ENCODE data around the gene RAP1A.
"Not testable (repeated sequence)": the region's sequence is repeated elsewhere in the genome, so short reads cannot be mapped to it uniquely, and the experiment has no call there.

RAP1A gene

DNA sequence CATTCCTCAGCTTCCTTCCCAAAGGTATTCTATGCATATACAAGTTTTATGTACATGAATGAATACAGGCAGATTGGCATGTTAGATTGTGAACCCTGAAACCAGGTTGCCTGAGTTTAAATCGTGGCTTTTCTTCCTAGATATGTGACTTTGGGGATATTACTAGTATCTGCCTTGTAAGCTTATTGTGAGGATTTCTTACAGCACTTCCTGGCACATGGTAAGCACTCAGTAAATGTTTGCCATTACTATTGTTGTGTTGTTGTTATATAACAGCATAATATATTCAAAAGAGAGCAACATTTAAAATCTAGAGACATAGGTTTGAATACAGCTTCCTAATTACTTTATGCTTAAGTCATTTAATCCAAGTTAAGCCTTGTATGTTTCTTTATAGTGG lies 45.1 kb downstream of the RAP1A start:
- DNase-seq (ENCODE audit: low read depth in 1 of 2, low spot score in 1 of 2) = no peak

DNA sequence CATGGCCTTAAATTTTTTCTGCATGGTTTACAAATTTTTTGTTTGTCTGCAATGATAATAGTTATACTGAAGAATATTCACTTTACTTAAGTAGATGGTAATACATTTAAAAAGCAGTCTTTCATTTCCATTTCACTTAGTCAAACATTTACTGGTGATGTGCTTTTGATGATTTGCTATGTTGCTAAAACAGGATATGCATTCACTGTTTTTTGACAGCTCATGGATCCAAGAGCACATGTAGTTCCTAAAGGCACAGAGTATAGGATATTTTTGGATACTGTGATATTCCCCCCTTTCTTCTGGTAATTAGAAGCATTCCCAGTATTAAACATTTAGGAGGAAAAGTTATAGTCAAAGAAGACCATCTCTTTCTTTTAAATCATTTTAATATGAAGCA lies 45.9 kb downstream of the RAP1A start:
- no peak for DNase-seq (ENCODE audit: low read depth in 1 of 2, low spot score in 1 of 2)

DNA sequence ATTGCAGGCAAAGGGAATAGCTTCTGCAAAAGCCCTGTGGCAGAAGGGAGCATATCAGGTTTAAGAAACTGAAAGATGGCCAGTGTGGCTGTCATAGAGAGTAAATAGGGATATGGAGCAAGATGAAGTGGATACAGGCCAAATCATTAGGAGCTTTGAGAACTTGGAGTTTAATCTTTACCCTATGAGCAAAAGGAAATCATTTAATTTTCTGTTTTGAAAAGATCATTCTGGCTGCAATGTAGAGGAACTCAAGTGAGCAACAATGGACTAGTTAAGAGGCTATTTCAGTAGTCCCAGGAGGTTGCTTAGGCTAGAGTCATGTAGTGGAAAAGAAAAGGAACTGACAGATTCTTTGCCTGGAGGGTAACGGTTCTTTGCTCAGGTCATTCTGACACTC lies 47.2 kb downstream of the RAP1A start:
- DNase-seq (ENCODE audit: low read depth in 1 of 2, low spot score in 1 of 2) = no peak

DNA sequence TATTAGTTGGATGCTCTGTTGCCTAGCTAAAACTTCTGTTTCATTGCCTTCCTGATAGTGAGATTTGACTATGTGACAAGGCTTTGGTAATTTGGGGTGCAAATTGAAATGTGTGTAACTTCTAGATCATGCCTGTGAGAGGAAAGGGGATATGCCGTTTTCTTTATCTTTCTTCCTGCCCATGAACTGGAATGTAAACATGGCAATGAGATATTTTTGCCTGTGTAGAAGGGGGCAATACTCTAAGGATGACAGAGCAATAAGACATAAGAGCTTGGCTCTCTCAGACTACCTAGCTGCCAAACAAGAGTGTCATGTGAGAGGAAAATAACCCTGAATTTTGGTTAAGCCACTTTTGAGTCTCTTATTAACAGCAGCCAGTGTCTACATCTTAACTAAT lies 49.7 kb downstream of the RAP1A start:
- no peak for DNase-seq (ENCODE audit: low read depth in 1 of 2, low spot score in 1 of 2)

DNA sequence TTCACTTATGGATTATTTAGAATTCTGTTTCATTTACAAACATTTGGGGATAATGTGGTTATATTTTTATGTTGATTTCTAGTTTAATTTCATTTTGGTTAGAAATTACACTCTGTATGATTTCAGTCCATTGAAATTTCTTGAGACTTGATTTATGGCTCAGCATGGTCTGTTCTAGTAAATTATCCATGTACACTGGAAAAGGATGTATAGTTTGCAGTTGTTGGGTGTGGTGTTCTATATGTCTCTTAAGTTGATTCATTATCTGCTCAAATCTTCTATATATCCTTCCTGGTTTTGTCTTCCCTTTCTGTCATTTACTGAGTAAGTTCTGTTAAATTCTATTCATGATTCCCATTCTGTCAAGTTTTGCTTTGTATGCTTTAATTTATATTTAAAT lies 52.3 kb downstream of the RAP1A start:
- DNase-seq (ENCODE audit: low read depth in 1 of 2, low spot score in 1 of 2) = no peak

DNA sequence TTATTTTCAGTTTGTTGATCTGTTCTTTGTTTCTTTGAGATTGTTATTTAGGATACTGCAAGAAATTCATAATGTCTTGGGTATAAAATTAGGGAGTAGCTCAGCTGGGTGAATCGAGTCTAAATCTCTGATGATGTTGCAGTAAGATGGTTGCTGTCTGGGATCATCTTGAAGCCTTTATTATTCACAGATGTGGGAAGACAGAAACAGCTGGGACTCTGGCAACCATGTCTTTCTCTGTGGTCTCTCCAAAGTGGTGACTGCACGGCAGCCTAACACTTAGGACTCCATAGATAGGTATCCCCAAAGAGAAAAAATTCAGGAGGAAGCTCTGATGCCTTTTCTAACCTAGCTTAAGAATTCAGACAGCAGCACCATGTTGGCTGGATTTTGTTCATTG lies 52.7 kb downstream of the RAP1A start:
- no peak for DNase-seq (ENCODE audit: low read depth in 1 of 2, low spot score in 1 of 2)

DNA sequence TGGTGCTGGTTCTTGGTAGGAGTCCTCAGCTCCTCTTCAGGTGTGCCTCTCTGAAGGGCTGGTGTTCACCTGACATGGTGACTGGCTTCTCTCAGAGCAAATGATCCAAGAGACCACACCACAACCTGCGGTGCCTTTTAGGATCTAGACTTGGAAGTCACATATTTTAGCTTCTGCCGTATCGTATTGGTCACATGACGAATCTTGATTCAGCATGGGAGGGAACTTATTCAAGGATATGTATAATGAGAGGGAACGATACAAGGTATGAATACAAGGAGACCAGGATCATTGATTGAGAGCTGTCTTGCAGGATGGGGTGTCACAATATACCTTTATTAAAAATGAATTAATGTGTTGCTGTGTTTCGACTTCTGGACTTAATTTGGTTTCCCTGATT lies 58.0 kb downstream of the RAP1A start:
- DNase-seq (ENCODE audit: low read depth in 1 of 2, low spot score in 1 of 2) = no peak

DNA sequence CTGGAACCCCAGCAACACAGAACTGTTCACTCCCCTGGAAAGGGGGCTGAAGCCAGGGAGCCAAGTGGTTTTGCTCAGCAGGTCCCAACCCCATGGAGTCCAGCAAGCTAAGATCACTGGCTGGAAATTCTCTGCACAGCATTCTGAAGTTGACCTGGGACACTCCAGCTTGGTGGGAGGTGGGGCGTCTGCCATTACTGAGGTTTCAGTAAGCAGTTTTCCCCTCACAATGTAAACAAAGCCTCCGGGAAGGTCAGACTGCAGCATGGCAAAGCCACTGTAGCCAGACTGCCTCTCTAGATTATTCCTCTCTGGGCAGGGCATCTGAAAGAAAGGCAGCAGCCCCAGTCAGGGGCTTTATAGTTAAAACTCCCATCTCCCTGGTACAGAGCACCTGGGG lies 60.0 kb downstream of the RAP1A start:
- DNase-seq (ENCODE audit: low read depth in 1 of 2, low spot score in 1 of 2) = no peak

DNA sequence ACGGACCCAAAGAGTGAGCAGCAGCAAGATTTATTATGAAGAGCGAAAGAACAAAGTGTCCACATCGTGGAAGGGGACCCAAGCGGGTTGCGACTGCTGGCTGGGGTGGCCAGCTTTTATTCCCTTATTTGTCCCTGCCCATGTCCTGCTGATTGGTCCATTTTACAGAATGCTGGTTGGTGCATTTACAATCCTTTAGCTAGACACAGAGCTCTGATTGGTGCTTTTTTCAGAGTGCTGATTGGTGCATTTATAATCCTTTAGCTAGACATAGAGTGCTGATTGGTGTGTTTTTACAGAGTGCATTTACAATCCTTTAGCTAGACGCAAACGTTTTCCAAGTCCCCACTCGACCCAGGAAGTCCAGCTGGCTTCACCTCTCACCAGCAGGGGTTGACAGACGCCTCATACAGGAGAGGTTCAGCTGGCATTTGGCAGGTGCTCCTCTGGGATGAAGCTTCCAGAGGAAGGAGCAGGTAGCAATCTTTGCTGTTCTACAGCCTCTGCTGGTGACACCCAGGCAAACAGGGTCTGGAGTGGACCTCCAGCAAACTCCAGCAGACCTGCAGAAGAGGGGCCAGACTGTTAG lies 60.7 kb downstream of the RAP1A start:
- DNase-seq (ENCODE audit: low read depth in 1 of 2, low spot score in 1 of 2) = not testable (repeated sequence)

DNA sequence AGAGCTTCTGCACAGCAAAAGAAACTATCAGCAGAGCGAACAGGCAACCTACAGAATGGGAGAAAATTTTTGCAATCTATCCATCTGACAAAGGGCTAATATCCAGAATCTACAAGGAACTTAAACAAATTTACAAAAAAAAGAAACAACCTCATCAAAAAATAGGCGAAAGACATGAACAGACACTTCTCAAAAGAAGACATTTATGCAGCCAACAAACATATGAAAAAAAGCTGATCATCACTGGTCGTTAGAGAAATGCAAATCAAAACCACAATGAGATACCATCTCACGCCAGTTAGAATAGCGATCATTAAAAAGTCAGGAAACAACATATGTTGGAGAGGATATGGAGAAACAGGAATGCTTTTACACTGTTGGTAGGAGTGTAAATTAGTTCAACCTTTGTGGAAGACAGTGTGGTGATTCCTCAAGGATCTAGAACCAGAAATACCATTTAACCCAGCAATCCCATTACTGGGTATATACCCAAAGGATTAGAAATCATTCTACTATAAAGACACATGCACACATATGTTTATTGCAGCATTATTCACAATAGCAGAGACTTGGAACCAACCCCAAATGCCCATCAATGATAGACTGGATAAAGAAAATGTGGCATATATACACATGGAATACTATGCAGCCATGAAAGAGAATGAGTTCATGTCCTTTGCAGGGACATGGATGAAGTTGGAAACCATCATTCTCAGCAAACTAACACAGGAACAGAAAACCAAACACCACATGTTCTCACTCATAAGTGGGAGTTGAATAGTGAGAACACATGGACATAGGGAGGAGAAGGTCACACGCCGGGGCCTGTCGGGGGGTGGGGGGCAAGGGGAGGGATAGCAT lies 65.9 kb downstream of the RAP1A start:
- not testable (repeated sequence) for DNase-seq (ENCODE audit: low read depth in 1 of 2, low spot score in 1 of 2)

DNA sequence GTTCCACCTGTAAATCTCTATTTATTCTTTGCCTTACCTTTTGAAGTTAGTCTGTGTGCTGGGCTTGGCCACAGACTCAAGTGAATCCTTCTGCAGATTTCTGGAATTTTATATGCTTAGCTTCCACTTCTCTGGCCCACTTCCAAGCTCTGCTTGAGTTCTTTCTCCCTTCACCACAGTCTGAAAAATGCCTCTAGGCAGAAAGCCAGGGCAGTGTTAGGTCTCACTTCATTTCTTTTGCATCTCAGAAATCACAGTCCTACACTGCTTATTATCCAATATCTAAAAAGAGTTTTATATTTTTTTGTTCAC lies 70.7 kb downstream of the RAP1A start:
- no peak for DNase-seq (ENCODE audit: low read depth in 1 of 2, low spot score in 1 of 2)

DNA sequence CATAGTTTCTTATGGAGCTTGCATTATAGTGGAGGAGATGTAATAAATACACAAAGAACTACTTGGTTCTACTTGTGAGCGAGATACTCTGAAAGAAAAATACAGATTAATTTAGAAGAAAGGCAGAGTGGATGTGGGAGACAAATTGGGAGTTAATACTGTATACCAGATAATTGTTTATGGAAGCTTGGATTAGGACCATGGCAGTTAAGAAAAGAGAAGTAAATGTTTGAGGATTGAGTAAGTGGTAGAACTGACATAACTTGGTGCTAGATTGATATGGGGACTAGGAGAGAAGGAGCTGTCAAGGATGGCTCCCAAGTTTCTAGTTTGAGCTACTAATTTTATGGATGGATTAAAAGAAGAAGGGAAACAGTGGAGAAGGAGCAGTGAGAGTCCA lies 72.3 kb downstream of the RAP1A start:
- no peak for DNase-seq (ENCODE audit: low read depth in 1 of 2, low spot score in 1 of 2)

DNA sequence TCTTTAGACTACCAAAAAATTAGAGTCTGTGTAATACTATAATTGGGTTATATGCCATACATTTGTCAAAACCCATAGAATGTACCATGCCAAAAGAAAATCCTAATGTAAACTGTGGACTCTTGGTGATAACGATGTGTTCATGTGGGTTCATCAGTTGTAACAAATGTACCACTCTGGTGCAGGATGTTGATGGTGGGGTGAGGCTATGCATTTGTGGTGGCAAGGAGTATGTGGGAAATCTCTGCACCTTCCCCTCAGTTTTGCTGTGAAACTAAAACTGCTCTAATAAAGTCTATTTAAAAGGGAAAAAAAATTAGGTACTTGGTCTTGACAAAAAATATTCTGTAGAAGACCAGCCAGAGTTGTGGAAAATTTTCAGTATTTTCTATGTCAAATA lies 76.2 kb downstream of the RAP1A start:
- DNase-seq (ENCODE audit: low read depth in 1 of 2, low spot score in 1 of 2) = no peak

DNA sequence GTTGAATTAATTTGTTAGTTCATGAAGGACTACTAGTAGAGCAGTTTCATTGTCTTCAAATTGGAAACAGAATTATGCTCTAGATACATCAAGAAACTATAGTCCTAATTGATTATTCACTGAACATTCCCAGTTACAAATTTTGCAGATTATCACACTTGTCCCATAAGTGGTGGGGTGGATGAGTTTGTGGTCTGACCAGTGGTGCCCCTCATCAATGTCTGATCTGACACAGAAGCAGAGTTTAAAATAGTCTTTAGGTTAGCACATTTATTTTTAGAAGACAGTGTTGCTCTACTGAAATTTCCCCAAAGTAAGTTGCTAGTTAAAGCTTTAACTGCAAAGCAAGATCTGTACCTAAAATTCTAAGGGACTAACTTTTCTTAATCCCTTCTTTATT lies 76.7 kb downstream of the RAP1A start:
- no peak for DNase-seq (ENCODE audit: low read depth in 1 of 2, low spot score in 1 of 2)

DNA sequence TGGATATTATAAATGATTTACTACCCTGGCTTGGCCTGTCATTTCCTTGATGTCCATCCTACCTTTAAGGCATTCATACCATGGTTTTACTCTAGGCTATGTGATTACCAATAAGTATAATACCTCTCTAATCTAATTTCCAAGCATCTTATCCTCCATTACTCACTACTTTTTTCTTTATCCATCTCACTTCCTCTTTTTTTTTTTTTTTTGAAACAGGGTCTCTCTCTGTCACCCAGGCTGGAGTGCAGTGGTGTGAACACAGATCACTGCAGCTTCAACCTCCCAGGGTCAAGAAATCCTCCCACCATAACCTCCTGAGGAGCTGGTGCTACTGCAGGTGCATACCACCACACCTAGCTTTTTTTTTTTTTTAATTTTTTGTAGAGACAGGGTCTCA lies 79.7 kb downstream of the RAP1A start:
- no peak for DNase-seq (ENCODE audit: low read depth in 1 of 2, low spot score in 1 of 2)

DNA sequence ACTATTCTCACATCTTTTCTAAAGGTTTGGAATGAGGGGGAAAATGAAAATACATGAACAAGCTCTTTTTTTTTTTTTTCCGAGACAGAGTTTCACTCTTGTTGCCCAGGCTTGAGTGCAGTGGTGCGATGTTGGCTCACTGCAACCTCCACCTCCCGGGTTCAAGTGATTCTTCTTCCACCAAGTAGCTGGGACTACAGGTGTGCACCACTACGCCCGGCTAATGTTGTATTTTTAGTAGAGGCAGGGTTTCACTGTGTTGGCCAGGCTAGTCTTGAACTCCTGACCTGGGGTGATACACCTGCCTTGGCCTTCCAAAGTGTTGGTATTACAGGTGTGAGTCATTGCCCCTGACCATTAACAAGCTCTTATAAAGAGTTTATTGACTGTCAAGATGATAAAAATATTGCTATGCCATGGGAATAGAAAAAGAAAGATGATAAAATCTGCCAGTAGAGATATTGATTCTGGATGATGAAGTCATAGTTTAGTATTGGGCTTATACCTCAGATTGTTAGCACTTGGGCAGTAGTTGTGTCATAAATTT lies 83.0 kb downstream of the RAP1A start:
- no peak for DNase-seq (ENCODE audit: low read depth in 1 of 2, low spot score in 1 of 2)

DNA sequence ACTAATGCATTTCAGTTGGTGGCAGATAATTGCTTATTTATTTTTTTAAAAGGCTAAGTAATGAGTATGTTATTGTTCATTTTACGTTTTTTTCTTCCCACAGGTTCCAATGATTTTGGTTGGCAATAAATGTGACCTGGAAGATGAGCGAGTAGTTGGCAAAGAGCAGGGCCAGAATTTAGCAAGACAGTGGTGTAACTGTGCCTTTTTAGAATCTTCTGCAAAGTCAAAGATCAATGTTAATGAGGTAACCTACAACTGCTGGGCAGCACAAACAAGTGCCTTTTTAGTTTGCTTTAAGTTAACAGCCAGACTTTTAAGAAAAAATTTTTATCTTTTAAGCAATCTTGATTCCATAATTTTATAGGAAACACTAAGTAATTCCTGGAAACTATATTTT lies 84.7 kb downstream of the RAP1A start:
- no peak for DNase-seq (ENCODE audit: low read depth in 1 of 2, low spot score in 1 of 2)

DNA sequence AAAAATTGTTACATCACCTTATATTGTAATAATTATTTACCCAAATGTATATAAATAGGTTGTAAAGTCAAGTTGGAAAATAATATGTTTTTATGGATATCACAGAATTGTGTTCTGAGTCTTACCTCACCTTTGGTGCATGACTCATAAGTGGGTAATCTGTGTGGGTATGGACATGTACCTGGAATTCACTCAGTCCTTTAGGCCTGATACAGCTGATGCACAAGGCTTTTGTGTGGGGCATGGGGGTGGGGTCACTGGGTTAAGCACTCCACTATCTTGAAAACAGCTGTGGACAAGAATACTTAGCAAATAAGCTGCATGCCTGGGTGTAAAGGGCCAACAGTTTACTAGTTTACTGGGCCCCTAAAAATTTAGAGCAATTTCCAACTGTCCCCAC lies 85.2 kb downstream of the RAP1A start:
- no peak for DNase-seq (ENCODE audit: low read depth in 1 of 2, low spot score in 1 of 2)

DNA sequence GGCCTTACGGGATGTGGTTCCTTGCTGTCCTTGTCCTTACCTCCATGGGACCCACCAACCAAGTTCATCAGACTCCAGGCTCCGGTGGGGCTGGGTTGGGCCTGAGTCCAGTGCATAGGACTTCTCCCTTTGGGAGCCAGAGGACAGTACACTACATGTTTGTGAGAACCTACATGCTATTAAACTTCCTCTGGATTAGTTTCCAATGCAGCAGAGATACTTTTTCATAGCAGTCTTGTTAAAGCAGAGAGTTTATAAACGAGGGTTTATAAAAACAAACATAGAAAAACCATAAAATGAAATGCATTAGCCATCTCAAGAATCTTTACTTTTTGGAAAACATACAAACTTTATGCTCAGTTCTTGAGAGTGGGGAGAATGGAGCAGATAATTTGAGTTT lies 86.3 kb downstream of the RAP1A start:
- DNase-seq (ENCODE audit: low read depth in 1 of 2, low spot score in 1 of 2) = no peak

DNA sequence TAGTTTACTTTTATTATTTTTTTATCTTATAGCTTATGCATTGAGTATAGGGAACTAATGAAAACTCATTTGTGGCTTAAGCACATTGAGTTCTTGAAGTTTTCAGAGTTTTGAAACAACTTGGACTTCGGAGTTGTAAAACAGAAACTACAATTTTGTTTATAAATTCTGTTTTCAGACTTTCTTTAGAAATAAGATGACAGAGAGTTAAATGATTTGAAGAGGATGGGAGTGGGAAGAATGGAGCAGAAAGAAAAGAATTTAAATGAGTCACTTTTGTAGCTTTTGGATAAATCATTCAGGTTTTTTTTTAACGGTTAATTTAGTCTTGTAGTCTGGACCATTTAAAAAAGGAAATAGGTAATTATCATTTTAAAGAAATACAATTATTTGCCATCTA lies 87.3 kb downstream of the RAP1A start:
- no peak for DNase-seq (ENCODE audit: low read depth in 1 of 2, low spot score in 1 of 2)

DNA sequence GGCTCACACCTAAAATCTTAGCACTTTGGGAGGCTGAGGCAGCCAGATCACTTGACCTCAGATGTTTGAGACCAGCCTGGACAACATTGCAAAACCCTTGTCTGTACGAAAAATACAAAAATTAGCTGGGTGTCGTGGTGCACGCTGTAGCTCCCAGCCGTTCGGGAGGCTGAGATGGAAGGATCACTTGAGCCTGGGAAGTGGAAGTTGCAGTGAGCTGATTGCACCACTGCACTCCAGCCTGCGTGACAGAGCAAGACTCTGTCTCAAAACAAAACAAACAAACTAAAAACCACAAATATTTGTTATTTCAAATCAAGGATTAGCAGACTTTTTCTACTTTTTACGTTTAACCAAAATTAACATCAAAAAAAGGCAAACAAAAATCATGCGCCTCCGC lies 88.3 kb downstream of the RAP1A start:
- DNase-seq (ENCODE audit: low read depth in 1 of 2, low spot score in 1 of 2) = no peak

DNA sequence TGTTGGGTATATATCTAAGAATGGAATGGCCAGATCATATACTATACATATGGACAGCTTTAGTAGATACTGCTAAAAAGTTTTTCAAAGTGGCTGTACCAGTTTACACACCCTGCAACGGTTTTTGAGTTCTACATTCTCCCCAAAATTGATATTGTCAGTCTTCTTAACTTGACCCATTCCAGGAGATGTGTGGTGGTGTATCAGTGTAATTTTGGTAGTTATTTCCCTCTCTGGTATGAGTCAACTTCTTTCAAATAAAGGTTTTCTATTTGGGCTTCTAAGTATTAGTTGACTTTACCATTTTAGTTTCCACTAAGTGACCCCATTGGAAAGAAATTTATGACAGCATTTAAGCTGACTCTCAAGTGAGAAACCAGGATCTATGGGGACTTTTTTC lies 90.4 kb downstream of the RAP1A start:
- no peak for DNase-seq (ENCODE audit: low read depth in 1 of 2, low spot score in 1 of 2)

DNA sequence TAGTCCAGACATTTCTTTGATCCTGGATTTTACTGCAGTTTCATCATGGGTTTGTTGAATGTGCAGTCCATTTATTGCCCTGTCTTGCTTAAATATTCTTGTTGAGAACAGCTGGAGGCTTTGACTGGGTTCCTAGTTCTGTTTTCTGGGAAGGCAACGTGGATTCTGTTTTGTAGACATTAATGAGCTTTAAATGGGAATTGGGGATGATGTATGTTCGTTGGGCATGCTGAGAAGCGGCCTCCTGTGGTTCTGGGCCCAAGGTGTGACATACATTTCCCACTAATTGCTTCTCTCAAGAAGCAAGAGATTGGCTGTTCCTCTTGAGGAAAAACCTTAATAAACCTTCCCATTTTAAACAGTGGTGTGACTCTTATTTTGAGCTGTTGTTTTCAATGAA lies 96.7 kb downstream of the RAP1A start:
- DNase-seq (ENCODE audit: low read depth in 1 of 2, low spot score in 1 of 2) = no peak
